Tibial artery (tissue), 4 donors: ENCODE measurements around the gene PCDH12.

ENCODE experiments used
- DNase-seq, 2 donors: peaks; one replicate each; pipeline ENCODE4 v3.0.0-alpha.2; 2019
- H3K27ac ChIP-seq, 2 donors: fragments of 200-600 bp; sonication (generic) in 1 of 2; 1 replicate in 1 of 2; 2 replicates in 1 of 2; pipeline ENCODE4 v1.5.1; 2018 to 2019; ENCODE audit warnings: mild to moderate bottlenecking in 1 of 2
- H3K27me3 ChIP-seq, 2 donors: fragments of 200-600 bp; sonication (generic) in 1 of 2; one replicate each; pipeline versions ENCODE4 v1.5.1 to v1.6.0; 2016 to 2019
- H3K36me3 ChIP-seq, 3 donors: fragments of 200-600 bp; sonication (generic) in 2 of 3; one replicate each; pipeline ENCODE4 v1.5.1; 2016 to 2019; ENCODE audit warnings: mild to moderate bottlenecking in 2 of 3
- H3K4me1 ChIP-seq, 4 donors: fragments of 200-600 bp; sonication (generic) in 2 of 4; 1 replicate in 3 of 4; 2 replicates in 1 of 4; pipeline ENCODE4 v1.5.1; 2016 to 2019
- H3K4me3 ChIP-seq, 2 donors: fragments of 200-600 bp; sonication (generic) in 1 of 2; 1 replicate in 1 of 2; 2 replicates in 1 of 2; pipeline ENCODE4 v1.5.1; 2018 to 2019; ENCODE audit warnings: mild to moderate bottlenecking in 2 of 2
- H3K9me3 ChIP-seq, 3 donors: fragments of 200-600 bp; sonication (generic) in 1 of 3; one replicate each; pipeline ENCODE4 v1.5.1; 2016 to 2019
- intact Hi-C: fragments of 100-400 bp; cut with DNase I; formaldehyde crosslinking; loops from one replicate; pipeline ENCODE4 v1.15.0; 2023; ENCODE audit warnings: low total_unique reads
- TF ChIP-seq, protein P1 (sequence below), 2 experiments: fragments of 200-600 bp in 1 of 2; fragments of 450-650 bp in 1 of 2; IDR thresholded peaks; one replicate each; pipeline ENCODE4 v1.5.1; 2017 to 2019; ENCODE audit warnings: antibody characterized with exemption in 2 of 2, mild to moderate bottlenecking in 1 of 2, moderate library complexity in 1 of 2

The PCDH12 gene

DNA sequence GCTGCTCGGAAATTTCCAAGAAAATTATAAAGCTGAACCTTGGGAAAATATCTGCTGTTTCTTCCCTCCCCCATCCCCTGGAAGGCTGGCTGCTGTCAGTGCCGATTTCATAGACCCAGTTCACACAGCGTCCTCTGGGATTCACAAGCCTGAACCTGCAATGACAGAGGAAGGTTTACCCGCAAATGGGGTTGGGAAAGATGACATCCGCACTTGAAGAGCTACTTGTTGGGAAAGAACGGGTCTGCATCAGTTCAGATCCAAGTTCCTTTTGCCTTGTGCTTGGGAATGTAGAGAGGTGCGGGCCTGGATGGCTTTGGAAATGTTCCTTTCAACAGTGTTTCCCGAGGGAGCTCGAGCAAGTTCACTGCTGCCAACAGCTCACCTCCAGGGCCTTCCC is 13.9 kb downstream of the PCDH12 start:
- DNase-seq = no peak
- Histone ChIP-seq H3K4me1 (peaks cover 0 to 25% (median 18%) of the 10 kb centered on the region in 4 donors), H3K9me3 (no peaks in the 10 kb centered on the region), H3K27ac (no peak overlapping the region), H3K36me3 (peaks cover 0 to 10% (median 9%) of the 10 kb centered on the region in 3 donors), H3K27me3 (peaks cover 0 to 3% of the 10 kb centered on the region in 2 donors), H3K4me3 (no peak overlapping the region)
- TF ChIP-seq, protein P1, sequence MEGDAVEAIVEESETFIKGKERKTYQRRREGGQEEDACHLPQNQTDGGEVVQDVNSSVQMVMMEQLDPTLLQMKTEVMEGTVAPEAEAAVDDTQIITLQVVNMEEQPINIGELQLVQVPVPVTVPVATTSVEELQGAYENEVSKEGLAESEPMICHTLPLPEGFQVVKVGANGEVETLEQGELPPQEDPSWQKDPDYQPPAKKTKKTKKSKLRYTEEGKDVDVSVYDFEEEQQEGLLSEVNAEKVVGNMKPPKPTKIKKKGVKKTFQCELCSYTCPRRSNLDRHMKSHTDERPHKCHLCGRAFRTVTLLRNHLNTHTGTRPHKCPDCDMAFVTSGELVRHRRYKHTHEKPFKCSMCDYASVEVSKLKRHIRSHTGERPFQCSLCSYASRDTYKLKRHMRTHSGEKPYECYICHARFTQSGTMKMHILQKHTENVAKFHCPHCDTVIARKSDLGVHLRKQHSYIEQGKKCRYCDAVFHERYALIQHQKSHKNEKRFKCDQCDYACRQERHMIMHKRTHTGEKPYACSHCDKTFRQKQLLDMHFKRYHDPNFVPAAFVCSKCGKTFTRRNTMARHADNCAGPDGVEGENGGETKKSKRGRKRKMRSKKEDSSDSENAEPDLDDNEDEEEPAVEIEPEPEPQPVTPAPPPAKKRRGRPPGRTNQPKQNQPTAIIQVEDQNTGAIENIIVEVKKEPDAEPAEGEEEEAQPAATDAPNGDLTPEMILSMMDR (IDR thresholded peaks at IDR 0.05) = no peak
- intact Hi-C loops = no loop called here

DNA sequence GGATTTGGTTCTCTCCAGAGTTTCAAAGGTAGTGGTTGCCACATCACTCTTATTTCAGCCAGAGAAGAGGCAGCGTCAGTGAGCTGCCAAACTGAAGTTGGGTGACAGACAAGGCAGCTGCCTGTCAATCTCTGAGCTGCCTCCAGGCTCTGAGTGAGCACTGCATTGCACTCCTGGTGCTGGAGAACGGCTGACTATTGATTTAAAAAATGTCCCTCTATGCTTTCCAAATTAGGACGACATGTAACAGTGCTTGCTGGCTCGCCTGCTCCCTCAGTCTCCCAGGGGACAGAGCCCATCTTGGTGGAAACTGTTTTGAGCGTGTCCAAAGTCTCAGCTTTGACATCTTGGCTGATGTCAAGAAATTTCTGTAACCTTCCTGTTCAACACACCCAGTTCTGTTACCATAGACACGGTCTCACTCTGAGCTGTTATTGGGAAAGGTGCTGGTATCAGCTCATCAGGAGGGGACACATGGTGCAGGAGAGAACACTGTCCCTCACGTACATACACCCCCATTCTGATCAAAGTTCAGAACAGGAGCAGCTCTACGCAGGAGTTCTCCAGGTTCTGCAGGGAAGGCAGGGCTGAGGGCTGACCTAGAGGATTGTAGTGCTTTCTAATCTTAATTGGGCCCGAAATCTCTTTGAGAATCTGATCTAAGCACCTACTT is 15.7 kb downstream of the PCDH12 start:
- TF ChIP-seq, protein P1 (IDR thresholded peaks at IDR 0.05) = peak; percentile 8 to 14
- H3K4me3 ChIP-seq = no peak overlapping the region
- intact Hi-C loops = no loop called here
- DNase-seq = peak in 1 of 2 donors; percentile 76
- peak overlapping the region; percentile 56 to 59 for H3K27ac ChIP-seq
- H3K36me3 ChIP-seq = peaks cover 14 to 27% (median 24%) of the 10 kb centered on the region in 3 donors
- peaks cover 0 to 25% (median 18%) of the 10 kb centered on the region in 4 donors for H3K4me1 ChIP-seq
- H3K9me3 ChIP-seq = no peaks in the 10 kb centered on the region
- peaks cover 0 to 3% of the 10 kb centered on the region in 2 donors for H3K27me3 ChIP-seq

DNA sequence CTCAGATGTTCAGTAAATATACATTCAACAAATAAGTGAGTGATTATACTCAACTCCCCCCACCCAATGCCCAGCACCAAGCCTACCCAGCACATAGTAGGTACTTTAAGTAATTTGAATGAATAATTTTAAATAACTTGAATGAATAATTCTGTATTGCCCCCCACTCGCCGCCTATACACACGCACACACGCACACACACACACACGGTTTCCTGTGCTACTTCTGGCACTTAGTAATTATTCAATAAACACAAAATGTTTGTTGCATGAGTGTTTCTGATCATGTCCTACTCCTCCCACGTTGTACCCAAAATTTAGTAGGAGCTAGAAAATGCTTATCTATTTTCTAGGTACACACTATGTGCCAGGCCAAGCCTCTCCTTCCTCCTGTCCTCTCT is 16.2 kb downstream of the PCDH12 start:
- H3K9me3 ChIP-seq = no peaks in the 10 kb centered on the region
- no peak for DNase-seq
- H3K27ac ChIP-seq = peak overlapping the region; percentile 56 to 59
- peaks cover 0 to 3% of the 10 kb centered on the region in 2 donors for H3K27me3 ChIP-seq
- intact Hi-C loops = no loop called here
- peaks cover 0 to 25% (median 18%) of the 10 kb centered on the region in 4 donors for H3K4me1 ChIP-seq
- TF ChIP-seq, protein P1 (IDR thresholded peaks at IDR 0.05) = no peak
- no peak overlapping the region for H3K4me3 ChIP-seq
- peaks cover 19 to 33% (median 29%) of the 10 kb centered on the region in 3 donors for H3K36me3 ChIP-seq

DNA sequence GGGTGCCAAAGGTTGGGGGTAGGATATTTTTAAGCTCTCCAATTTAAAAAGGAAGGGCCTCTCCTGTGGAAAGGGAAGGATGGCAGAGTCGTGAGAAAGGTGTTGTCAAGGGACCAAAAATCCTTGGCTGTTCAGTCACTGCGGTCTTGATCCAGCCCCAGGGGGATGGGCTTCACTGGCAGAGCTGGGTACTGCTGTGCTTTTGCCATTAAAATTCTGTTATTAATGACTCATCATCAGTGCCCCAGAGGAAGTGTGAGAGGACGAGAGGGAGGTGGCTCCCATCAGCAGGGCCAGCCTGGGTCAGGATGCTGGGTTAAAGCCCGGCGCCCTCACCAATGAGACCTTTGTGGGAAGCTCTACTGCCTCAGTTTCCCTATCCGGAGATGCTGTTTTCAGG is 16.7 kb downstream of the PCDH12 start:
- no peaks in the 10 kb centered on the region for H3K9me3 ChIP-seq
- peaks cover 0 to 25% (median 18%) of the 10 kb centered on the region in 4 donors for H3K4me1 ChIP-seq
- H3K27ac ChIP-seq = peak overlapping the region; percentile 56 to 59
- DNase-seq = peak; percentile 29 to 71
- H3K36me3 ChIP-seq = peaks cover 24 to 38% (median 34%) of the 10 kb centered on the region in 3 donors
- TF ChIP-seq, protein P1 (IDR thresholded peaks at IDR 0.05) = no peak
- intact Hi-C loops = no loop called here
- H3K27me3 ChIP-seq = peaks cover 0 to 3% of the 10 kb centered on the region in 2 donors
- H3K4me3 ChIP-seq = no peak overlapping the region

DNA sequence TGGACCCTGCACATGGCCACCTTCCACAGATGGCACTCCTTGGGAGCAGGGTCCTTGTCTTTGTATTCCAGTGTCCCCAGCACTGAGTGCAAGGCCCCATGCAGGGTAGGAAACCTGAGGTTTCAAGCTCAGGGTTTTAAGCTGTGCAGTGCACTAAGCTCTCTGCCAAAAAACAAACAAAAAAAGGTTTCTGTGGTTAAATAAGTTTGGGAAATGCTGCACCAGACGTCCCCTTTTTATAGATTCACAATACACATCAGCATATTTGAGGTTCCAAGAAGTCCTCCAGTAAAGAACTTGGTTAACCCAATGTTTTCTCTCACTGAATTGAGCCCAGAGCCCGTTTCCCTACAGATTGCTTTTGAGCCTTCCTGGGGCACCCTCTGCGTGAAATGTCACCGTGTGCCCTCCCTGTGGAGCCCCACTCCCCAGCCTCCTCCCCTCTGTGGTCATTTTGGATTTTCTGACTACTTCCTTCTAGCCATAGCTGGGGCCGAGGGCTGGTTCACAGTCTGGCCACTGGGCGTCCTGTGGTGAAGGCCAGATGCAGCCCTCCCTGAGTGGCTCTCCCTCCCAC is 17.2 kb downstream of the PCDH12 start:
- peak overlapping the region; percentile 56 to 59 for H3K27ac ChIP-seq
- H3K36me3 ChIP-seq = peaks cover 24 to 43% (median 39%) of the 10 kb centered on the region in 3 donors
- peaks cover 0 to 3% of the 10 kb centered on the region in 2 donors for H3K27me3 ChIP-seq
- H3K4me3 ChIP-seq = no peak overlapping the region
- peaks cover 0 to 25% (median 18%) of the 10 kb centered on the region in 4 donors for H3K4me1 ChIP-seq
- DNase-seq = peak; percentile 38 to 70
- TF ChIP-seq, protein P1 (IDR thresholded peaks at IDR 0.05) = no peak
- H3K9me3 ChIP-seq = no peaks in the 10 kb centered on the region
- intact Hi-C loops = no loop called here
